Measurements from ENCODE around the gene FLII.

GRCh38 chr17:18280766-18281371 lies 22.3 kb upstream of the FLII start:
- TF ChIP-seq CTCF (conservative IDR thresholded peaks at IDR 0.05; ENCODE audit: low read depth in 2 of 2) (no peak), POLR2AphosphoS5 (IDR thresholded peaks at IDR 0.05; ENCODE audit: low read depth) (no peak)
